ENCODE measurements around the gene GRM8.

- no peak for TF ChIP-seq ZNF555 (tag by site-specific recombination; conservative IDR thresholded peaks at IDR 0.05)
- TF ChIP-seq CTCF (tag by site-specific recombination; IDR thresholded peaks at IDR 0.05): no peak
- TF ChIP-seq GLIS2 (tag by site-specific recombination; IDR thresholded peaks at IDR 0.05): no peak
- no peak for TF ChIP-seq ZNF335 (tag by site-specific recombination; conservative IDR thresholded peaks at IDR 0.05)
- TF ChIP-seq, protein P1, sequence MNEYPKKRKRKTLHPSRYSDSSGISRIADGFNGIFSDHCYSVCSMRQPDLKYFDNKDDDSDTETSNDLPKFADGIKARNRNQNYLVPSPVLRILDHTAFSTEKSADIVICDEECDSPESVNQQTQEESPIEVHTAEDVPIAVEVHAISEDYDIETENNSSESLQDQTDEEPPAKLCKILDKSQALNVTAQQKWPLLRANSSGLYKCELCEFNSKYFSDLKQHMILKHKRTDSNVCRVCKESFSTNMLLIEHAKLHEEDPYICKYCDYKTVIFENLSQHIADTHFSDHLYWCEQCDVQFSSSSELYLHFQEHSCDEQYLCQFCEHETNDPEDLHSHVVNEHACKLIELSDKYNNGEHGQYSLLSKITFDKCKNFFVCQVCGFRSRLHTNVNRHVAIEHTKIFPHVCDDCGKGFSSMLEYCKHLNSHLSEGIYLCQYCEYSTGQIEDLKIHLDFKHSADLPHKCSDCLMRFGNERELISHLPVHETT (tag by site-specific recombination; IDR thresholded peaks at IDR 0.05): no peak
- no peak for TF ChIP-seq ZNF423 (tag by site-specific recombination; IDR thresholded peaks at IDR 0.05)
- no peak for TF ChIP-seq ZNF140 (tag by site-specific recombination; IDR thresholded peaks at IDR 0.05)
- no peak for TF ChIP-seq ZNF626 (tag by site-specific recombination; IDR thresholded peaks at IDR 0.05)
Observed at GRCh38 chr7:126657599-126658358, 595.0 kb downstream of the GRM8 start.
